ENCODE data around the gene HYAL2.
"Not testable (repeated sequence)": the region's sequence is repeated elsewhere in the genome, so short reads cannot be mapped to it uniquely, and the experiment has no call there.

HYAL2 gene

DNA sequence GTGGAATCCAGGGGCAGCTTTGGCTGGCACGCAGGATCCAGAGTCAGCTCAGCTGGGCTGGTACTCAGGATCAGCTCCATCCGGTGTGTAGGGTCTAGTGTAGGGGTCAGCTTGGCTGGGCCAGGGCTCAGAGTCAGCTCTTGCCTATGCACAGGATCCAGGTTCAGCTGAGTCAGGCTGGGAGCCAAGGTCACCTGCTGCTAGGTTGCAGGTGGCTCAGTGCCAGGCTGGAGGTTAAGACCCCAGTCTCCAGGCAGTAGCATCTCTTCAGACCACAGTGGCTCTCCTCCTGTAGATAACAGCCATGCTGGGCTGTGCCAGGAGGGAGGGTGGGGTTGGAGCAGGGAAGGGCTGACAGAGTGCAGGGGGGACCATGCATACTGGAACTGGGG, 25.2 kb downstream of the HYAL2 start:
- Histone ChIP-seq H3K27ac (peak overlapping the region in 4 of 21 experiments; percentile 87 to 93 (median 90)), H3K4me3 (no peak overlapping the region)

DNA sequence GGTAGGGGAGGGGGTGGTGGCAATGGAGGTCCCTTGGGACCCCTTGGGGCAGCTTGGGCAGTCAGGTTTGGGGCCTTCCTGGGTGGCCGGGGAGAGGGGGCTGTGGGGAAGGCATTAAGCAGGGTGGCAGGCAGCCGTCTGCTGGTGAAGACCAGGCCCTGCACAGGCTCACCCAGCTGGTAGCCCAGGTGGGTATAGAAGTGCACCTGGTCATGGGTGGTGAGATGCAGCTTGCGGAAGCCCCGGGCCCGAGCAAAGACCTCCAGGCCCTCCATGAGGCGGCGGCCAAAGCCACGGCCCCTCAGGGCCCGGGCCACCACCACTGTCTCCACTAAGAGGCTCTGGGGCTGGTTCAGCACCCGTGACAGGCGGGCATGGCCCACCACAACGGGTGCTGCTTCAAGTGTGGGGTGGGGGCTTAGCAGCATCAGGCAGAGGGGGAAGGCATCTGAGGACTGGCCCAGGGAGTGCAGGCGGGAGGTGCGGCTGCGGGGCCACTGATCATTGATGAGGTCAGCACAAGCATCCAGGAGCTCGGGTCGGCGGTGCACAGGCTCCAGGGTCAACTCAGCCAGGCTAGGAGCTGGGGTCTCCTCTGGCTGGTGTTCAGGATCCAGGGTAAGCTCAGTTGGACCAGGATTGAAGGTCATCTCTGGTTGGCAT, 25.7 kb downstream of the HYAL2 start:
- no peak overlapping the region for H3K4me3 ChIP-seq
- H3K27ac ChIP-seq: no peak overlapping the region

DNA sequence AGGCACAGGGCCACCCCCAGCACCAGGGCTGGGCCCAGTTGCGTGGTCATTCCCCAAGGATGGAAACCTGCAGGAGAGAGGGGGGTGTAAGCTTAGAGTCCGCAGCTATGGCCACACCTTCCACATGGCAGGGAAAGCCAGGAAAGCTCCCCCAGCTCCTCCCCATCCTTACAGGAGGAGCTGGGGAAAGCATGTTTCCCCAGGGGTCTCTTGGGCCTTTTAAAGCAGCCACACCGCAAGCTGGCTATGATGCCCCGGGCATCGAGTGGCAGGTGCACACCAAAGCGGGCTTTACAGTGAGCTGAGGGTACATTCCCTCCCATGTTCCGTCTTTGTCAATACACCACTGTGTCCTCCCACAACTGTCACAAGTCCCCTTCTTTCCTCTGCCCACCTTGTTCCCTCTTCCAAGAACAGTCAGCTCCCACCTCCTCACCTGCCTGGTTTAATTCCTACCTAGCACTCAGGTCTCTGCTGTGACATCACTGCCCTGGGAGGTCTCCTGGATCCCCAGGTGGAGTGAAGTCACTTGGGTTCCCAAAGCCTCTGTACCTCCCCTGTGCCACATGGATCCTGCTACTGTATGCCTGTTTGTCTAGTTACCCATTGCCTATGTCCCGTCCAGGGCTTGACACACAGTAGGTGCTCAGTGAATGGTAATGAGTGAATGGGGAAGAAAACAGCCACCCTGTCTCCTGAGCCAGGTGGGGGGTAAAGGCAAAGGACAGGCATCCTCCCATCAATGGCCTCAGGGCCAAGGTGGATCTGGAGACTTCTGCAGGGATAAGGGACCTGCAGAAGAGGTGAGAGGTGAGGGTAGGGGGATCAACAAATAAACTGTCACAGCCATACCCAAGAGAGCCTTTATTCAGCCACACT, 26.8 kb downstream of the HYAL2 start:
- H3K27ac ChIP-seq: no peak overlapping the region
- no peak overlapping the region for H3K4me3 ChIP-seq

DNA sequence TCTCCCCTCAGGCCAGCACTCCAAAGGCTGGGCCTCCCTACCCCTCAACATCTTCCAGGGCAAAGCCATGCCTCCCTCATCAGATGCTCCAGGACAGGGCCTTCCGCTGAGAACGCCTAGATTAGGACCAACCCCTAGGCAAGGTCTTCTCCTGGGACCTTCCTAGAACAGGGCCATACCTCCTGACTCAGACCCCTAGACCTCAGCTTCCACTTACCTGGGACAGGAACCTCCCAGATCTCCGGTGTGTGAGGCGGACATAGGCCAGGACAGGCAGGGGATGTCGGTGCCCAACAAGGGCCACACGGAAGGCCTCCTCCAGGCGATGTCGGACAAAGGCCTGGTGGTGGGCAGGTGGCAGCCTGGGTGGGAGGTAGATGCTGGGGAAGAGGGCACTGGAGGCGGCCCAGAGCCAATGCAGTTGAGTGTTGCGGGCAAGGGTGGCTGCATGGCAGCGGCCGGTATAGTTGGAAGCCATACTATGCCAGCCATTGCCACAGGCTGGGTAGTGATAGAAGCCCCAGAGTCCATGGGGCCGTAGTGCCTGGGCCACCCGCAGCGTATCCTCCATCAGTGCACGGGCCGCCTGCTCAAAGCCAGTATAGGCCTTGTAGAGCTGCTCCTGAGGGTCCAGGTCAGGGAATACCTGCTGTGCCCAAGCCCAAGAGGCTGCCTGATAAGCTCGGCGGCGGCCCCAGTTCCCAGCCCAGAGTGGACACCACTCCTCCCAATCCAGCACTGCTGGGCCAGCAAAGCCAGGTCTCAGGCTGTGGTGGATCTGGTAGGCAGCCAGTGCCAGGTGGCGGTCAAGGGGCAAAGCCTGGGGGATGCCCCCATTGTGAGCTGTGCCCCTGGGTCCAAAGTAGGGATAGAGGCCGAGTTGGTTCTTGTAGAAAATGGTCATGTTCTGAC, 27.8 kb downstream of the HYAL2 start:
- Histone ChIP-seq H3K4me3 (no peak overlapping the region), H3K27ac (peak overlapping the region in 1 of 21 experiments; percentile 1)

DNA sequence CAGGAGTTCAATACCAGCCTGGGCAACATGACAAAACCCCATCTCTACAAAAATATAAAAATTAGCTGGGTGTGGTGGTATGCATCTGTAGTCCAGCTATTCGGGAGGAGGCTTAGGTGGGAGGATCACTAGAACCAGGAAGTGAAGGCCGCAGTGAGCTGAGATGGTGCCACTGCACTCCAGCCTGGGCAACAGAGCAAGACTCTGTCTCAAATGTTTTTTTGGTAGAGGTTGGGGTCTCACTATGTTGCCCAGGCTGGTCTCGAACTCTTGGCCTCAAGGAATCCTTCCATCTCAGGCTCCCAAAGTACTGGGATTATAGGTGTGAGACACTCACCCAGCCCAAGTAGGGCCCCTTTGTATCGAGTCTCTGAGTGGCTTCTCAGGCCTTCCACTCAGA, 28.5 kb downstream of the HYAL2 start:
- Histone ChIP-seq H3K27ac (peak overlapping the region in 1 of 21 experiments; percentile 97), H3K4me3 (no peak overlapping the region)

DNA sequence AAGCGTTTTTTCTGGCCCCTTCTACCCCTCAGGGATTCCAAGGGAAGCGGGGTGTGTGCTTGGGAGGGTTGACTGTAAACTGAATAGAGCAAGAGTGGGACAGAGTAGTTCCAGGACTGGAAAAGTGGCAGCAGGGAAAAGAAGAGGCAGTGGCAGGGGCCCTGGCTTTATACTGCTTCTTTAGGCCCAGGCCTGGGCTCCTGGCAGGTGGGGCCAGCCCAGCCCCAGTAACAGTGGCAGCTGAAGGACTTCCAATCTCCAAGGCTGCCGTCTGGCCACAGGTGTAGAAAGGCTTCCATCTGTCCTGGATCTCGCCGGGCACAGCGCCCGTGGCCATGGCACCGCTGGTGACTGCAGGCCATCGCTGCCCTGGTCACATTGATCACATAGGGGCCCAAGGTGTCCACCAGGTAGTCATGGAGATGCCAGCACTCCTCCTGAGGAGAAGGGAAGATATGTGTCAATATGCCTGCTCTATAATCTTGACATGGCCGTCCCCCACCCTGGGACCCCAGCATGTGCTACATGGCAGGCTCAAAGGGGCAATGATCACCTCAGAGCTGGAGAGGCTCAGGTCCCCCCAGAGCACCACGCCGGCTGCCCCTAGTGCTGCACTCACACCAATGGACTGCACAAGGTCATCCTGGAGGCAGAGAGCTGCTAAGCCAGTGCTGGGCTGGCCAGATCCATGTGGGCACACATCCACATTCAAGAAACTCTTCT, 29.3 kb downstream of the HYAL2 start:
- Histone ChIP-seq H3K27ac (peak overlapping the region in 20 of 21 experiments; percentile 19 to 97 (median 87)), H3K4me3 (peak overlapping the region in 1 of 7 experiments; percentile 95)

DNA sequence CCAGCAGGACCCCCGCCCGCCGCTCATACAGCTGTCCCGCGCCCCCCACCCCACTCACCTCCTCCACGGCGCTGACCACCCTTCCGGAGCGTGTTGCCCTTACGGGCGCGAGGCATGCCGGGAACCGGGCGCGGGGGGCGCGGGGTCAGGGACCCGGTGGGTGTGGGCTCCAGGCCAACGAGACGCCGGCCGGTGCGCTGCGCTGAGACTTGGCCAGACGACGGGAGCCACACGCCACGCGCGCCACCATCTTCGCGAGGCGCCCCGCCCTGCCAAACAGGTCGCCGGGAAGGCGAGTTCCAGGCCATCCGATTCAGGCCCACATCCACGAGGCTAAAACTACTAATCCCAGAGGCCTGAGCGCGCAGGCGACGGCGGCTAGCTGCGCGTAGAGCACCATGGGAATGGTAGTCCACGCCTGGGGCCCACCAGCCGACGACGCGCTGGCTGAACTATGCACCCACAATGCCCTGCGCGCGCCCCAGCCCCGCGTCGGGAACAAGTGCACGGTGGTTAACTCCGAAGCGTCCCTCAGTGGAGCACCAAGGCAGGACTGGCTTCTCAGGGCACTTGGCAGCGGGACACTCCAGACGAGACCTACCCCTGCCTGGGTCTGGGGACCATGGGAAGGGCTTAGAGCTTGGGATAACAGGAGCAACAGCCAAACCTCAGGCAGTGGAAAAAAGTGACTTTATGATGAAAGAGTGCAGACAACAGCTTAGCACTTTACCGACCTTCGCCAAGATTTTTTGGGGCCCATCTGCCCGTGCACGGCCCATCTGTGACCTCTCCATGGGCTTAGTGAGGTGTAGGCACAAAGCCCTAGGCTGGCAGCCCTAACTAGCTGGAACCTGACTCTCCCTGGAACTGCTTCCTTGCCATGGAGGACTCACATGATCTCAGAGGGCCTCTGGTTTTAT, 30.1 kb downstream of the HYAL2 start, which contains the start of gene IFRD2:
TSS of gene IFRD2 (minus strand) at position 271 of the 920 bp plus-strand sequence. CDS start at position 116, 155 bp downstream.
- Histone ChIP-seq H3K4me3 (peak within 1 kb of the TSS; percentile 80 to 98 (median 94)), H3K27ac (peak within 1 kb of the TSS; percentile 76 to 97 (median 91))

DNA sequence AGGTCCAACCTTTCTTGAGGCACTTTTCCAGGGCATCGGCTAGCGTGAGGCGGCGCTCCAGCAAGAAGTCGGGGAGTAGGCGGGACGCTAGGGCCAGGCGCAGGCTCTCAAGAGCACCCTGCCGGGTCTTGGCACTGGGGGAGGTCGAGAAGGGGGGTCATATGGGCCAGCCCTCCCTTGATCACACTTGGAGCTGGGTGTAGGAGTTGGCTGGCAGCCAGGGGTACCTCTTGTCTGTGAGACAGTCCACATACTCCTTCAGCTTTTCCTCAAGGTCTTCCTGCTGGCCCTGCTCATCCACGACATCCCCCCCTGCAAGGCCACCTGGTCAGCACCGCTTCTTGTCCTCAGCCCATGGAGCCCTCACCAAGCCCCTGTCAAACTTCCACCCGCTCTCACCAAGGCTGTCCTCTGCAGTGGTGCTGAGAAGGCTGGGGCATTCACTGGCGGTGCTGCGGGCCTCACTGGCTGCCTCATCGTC, 32.3 kb downstream of the HYAL2 start:
- H3K27ac ChIP-seq: no peak overlapping the region
- H3K4me3 ChIP-seq: no peak overlapping the region

DNA sequence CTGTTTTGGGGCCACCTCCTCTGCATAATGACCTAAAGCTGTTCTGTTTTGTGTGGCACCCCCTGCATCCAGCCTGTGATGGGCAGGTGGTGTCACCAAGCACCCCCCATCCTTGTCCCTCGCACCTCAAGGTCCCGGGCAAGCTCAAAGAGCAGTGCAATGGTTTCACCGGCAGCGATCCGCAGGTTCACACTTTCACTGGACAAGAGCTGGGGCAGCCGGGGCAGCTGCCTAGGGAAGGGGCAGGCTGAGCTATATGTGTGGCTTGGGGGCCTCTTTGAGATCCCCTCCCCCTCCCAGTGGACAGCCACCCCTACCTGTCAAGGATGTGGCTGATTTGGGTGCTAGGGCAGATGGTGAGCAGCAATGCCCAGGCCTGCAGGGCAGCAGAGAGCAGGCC, 33.4 kb downstream of the HYAL2 start:
- Histone ChIP-seq H3K27ac (no peak overlapping the region), H3K4me3 (no peak overlapping the region)

DNA sequence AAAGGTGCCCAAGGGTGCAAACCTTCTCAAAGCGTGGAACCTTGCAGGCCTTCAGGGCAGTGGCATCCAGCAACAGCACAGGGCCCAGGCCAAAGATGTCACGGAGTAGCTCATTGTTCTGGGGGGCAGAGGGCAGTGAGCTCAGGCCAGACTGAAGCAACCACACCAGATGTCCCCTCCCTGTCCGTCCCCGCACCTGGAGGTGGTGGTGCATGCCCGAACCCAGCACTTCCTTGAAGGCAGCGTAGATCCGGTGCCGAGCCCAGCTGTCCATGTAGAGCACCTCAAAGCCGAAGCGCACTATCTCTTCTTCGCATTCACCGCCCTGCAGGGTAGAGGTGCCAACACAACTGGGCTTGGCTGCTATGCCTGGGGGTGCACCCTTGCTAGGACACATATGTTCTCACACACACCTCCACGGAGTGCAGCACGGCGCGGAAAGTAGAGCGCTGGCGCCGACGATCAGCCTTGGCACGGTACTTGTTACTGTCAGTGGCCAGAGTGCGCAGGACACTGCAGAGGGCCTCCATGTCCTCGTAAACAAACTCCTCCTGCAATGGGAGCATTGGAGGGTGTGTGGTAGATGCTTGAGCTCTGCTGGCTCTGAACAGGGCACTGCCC, 34.0 kb downstream of the HYAL2 start:
- no peak overlapping the region for H3K4me3 ChIP-seq
- H3K27ac ChIP-seq: no peak overlapping the region

DNA sequence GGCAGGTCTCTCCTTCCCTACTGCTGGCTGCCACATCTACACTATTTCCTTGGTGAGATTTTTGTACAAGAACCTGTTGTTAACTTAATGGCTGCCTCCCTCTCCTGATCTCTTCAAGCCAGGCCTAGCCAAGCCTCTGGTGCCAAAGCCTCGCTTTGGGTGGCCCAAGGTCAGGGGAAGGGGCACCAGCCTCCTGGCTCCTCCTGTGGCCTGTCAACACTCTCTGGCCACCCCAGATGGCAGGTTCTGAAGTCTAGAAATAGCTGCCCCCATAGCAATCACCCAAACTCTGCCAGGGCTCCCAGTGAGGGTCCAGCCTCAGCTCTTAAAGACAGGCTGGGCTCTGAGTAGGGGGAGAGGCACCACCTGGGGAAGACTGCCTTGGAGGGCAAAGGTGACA, 35.3 kb downstream of the HYAL2 start:
- Histone ChIP-seq H3K4me3 (no peak overlapping the region), H3K27ac (no peak overlapping the region)

DNA sequence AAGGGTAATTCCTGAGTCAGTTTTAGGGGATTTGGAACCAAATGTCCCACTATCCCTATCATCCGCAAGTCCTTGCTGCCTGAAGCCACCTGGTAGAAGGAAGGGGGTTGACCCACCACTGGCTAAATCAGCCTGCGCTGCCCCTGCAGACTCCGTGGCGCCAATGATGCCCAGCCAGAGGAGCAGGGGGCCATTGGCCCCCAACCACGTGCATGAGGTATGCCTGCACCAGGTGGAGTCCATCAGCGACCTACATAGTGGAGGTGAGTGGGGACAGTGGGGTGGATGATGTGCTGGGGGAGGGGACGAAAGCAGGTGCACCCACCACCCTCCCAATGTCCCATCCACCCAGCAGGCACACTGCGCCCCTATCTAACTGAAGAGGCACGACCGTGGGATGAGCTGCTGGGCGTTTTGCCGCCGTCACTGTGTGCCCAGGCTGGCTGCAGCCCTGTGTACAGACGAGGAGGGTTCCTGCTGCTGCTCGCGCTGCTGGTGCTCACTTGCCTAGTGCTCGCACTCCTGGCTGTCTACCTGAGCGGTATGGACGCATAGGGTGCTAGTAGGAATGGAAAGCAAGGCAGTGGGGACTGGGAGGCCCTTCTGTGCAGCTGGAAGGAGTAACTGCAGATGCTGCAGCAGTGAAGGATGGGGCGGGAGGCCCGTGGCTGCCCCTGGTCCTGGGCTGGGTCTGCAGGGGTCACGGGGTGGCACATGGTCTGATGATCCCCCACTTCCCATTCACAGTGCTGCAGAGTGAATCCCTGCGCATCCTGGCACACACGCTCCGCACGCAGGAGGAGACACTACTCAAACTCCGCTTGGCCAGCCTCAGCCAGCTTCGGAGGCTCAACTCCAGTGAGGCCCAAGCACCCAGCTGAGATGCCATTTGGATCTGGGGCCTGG, 36.0 kb downstream of the HYAL2 start:
- Histone ChIP-seq H3K4me3 (no peak overlapping the region), H3K27ac (no peak overlapping the region)

DNA sequence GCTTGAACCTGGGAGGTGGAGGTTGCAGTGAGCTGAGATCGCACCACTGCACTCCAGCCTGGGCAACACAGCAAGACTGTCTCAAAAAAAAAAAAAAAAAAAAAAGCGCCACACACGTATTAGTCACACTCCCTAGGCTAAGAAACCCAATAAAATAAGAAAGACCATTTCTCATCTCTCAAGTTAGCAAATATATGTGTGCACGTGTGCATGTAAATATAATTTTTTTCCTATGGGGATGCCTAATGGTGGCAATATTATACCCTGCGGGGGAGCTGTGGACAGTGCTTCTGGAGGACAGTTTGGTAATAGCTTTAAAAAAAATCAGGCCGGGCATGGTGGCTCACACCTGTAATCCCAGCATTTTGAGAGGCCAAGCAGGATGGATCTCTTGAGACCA, 38.4 kb downstream of the HYAL2 start:
- not testable (repeated sequence) for H3K27ac ChIP-seq, H3K4me3 ChIP-seq

DNA sequence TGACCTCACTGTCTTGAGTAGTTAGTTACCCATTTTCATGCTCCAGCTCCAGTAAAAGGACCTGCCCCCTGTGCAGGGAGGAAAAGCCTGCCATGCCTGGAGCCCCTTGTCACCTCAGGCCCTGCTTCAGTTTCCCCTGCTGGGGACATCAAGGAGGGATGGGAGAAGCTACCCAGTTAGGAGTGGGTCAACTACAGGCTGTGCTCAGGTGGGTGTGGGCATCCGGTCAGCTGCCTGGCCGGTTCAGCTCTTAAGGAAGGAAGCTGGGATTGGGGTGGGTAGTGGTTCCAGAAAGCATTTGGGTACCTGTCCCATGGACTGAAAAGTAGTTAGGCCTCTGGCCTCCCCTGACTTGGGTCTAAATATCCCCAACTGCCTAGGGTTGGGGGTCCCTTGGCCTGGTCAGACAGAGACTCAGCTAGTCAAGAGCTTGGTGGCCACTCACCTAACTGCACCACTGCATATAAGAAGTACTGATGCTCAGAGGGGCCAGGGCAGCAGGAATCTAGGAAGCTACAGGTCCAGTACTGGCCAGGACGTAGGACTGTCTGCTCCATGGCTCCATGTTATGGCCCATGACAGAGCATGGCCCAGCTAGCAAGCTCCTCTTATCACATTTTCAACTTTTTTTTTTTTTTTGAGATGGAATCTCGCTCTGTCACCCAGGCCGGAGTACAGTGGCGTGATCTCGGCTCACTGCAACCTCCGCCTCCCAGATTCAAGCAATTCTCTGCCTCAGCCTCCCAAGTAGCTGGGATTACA, 43.1 kb downstream of the HYAL2 start:
- no peak overlapping the region for H3K4me3 ChIP-seq
- H3K27ac ChIP-seq: no peak overlapping the region

DNA sequence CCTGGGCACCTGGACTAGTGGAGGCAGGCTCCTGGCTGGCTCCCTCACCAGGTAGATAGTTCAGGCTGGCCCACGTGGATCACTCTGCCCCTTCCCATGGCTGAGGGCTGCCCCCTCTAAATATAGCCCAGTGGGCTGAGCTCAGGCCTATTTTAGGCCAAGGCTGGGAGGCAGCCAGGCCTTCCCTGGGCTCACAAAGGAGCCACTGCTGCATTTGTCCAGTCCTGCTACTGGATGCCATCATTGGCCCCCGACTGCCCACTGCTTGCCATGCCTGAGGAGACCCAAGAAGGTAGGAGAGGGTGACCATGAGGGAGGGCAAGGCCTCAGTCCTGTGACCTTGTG, 43.7 kb downstream of the HYAL2 start, which contains the start of gene LSMEM2:
TSS of gene LSMEM2 (plus strand) at position 208 of the 345 bp plus-strand sequence. CDS start at position 235, 27 bp downstream.
- H3K4me3 ChIP-seq: no peak within 1 kb of the TSS
- no peak within 1 kb of the TSS for H3K27ac ChIP-seq
